Measurements from ENCODE around the gene RTN4IP1.
"Not testable (repeated sequence)": the region's sequence is repeated elsewhere in the genome, so short reads cannot be mapped to it uniquely, and the experiment has no call there.

RTN4IP1 gene

GRCh38 chr6:106629103-106629858 is at the start of gene RTN4IP1, which contains the start of gene QRSL1:
Gene RTN4IP1 (minus strand): TSS chr6:106629498. CDS start chr6:106629021, 477 bp downstream.
Gene QRSL1 (plus strand): TSS chr6:106629578. CDS start chr6:106629682, 104 bp downstream.
- DNase-seq: peak; percentile 73

GRCh38 chr6:106677282-106677681 is 48.0 kb upstream of the RTN4IP1 start:
- DNase-seq: no peak

GRCh38 chr6:106674541-106675229 is 45.4 kb upstream of the RTN4IP1 start:
- no peak for DNase-seq

GRCh38 chr6:106671651-106672050 is 42.4 kb upstream of the RTN4IP1 start:
- DNase-seq: no peak

- no peak for DNase-seq
Observed at GRCh38 chr6:106670236-106670635, 40.9 kb upstream of the RTN4IP1 start.

- no peak for DNase-seq
Observed at GRCh38 chr6:106667022-106667402, 37.7 kb upstream of the RTN4IP1 start.

- DNase-seq: no peak
Observed at GRCh38 chr6:106666282-106667021, 37.2 kb upstream of the RTN4IP1 start.

GRCh38 chr6:106662458-106662857 is 33.2 kb upstream of the RTN4IP1 start:
- DNase-seq: no peak

- DNase-seq: no peak
Observed at GRCh38 chr6:106659859-106660258, 30.6 kb upstream of the RTN4IP1 start.

GRCh38 chr6:106658469-106658868 is 29.2 kb upstream of the RTN4IP1 start:
- no peak for DNase-seq

- no peak for DNase-seq
Observed at GRCh38 chr6:106648651-106649308, 19.5 kb upstream of the RTN4IP1 start.

- DNase-seq: no peak
Observed at GRCh38 chr6:106643061-106643460, 13.8 kb upstream of the RTN4IP1 start.

GRCh38 chr6:106642476-106642875 is 13.2 kb upstream of the RTN4IP1 start:
- DNase-seq: no peak

GRCh38 chr6:106639812-106640211 is 10.5 kb upstream of the RTN4IP1 start:
- no peak for DNase-seq

GRCh38 chr6:106637717-106638341 is 8.5 kb upstream of the RTN4IP1 start:
- DNase-seq: no peak

- DNase-seq: no peak
Observed at GRCh38 chr6:106637051-106637716, 7.9 kb upstream of the RTN4IP1 start.

GRCh38 chr6:106634565-106634964 is 5.3 kb upstream of the RTN4IP1 start:
- DNase-seq: no peak

GRCh38 chr6:106631346-106631745 is 2.0 kb upstream of the RTN4IP1 start:
- DNase-seq: no peak

- DNase-seq: no peak
Observed at GRCh38 chr6:106630366-106630765, 1.1 kb upstream of the RTN4IP1 start.

- no peak for DNase-seq
Observed at GRCh38 chr6:106629859-106630163, 513 bp upstream of the RTN4IP1 start.

GRCh38 chr6:106628658-106629102 is 618 bp downstream of the RTN4IP1 start:
- DNase-seq: no peak

GRCh38 chr6:106627760-106628159 is 1.5 kb downstream of the RTN4IP1 start:
- not testable (repeated sequence) for DNase-seq
